ENCODE results near the gene CES5A. TPM values are rescaled to one million over a fixed set of nuclear protein-coding genes. Genes with fewer than 3 reads are reported as not detected.
"Not testable (repeated sequence)": the region's sequence is repeated elsewhere in the genome, so short reads cannot be mapped to it uniquely, and the experiment has no call there.

CES5A gene
- polyA plus RNA-seq, 1 experiment, result not detected

DNA sequence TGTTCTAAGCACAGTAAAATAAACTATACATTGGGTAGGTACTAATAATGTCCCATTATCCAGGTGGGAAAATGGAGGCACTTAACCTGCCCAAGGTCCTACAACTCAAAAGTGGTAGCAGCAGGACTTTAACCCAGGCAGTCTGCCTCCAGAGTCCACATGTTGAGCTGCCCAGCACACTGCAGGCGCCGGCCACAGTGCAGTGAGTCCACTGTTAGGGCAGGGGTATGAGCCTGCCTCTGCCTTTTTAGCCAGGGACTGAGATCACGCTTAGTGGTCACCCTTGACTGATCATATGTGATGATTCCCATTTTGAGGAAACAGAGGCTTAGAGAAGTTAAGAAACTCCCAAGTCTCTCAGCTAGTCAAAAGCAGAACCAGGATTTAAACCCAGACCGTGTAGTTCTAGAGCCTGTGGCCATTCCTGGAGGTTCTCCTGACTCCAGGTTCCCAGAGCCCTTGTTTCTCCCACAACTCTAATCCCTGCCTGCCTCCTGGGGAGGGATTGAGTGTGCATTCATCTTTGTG lies 50.6 kb downstream of the CES5A start:
- POLR2A ChIA-PET, result no interaction called here
- TF ChIP-seq, protein P1, sequence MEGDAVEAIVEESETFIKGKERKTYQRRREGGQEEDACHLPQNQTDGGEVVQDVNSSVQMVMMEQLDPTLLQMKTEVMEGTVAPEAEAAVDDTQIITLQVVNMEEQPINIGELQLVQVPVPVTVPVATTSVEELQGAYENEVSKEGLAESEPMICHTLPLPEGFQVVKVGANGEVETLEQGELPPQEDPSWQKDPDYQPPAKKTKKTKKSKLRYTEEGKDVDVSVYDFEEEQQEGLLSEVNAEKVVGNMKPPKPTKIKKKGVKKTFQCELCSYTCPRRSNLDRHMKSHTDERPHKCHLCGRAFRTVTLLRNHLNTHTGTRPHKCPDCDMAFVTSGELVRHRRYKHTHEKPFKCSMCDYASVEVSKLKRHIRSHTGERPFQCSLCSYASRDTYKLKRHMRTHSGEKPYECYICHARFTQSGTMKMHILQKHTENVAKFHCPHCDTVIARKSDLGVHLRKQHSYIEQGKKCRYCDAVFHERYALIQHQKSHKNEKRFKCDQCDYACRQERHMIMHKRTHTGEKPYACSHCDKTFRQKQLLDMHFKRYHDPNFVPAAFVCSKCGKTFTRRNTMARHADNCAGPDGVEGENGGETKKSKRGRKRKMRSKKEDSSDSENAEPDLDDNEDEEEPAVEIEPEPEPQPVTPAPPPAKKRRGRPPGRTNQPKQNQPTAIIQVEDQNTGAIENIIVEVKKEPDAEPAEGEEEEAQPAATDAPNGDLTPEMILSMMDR (IDR thresholded peaks at IDR 0.05; ENCODE audit: low read depth, low read length), result no peak
- H3K9me3 ChIP-seq (ENCODE audit: control insufficient read depth, insufficient read depth, low read length), result no peaks in the 10 kb centered on the region
- CTCF ChIA-PET, result no interaction called here
- no peaks in the 10 kb centered on the region for H3K27me3 ChIP-seq (ENCODE audit: control insufficient read depth, insufficient read depth, low read length)
- H3K27ac ChIP-seq (ENCODE audit: low read depth, low read length), result no peak overlapping the region
- no peak overlapping the region for H3K4me3 ChIP-seq (ENCODE audit: low read depth, low read length)
- no peak for DNase-seq (ENCODE audit: low read depth, low spot score)

DNA sequence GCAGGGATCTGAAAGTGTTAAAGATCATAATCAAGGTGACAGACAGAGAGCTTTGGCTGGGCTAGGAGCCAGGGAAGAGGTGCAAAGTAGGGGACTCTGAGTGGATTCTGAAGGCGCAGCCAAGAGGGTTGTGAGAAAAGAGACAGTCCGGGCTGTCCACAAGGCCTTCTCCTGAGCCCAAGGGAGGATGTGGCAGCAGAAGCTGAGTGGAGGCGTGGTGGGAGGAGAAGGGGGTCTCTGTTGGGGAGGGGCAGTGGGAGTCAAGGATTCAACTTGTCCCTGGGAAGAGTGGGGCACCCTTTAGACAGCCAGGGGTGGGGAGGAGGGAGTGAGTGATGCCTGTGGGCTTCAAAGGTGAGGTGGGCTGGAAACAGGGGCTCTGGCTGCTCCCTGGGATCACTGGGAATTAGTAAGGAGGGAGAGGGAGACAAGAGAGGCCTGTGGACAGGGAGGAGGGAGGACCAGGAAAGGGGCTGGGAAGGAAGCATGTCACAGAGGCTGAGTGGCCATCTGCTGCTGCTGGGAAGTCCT lies 52.8 kb downstream of the CES5A start:
- H3K27me3 ChIP-seq (ENCODE audit: control insufficient read depth, insufficient read depth, low read length), result no peaks in the 10 kb centered on the region
- DNase-seq (ENCODE audit: low read depth, low spot score), result no peak
- TF ChIP-seq, protein P1 (IDR thresholded peaks at IDR 0.05; ENCODE audit: low read depth, low read length), result no peak
- H3K27ac ChIP-seq (ENCODE audit: low read depth, low read length), result no peak overlapping the region
- ChIA-PET CTCF (no interaction called here), POLR2A (no interaction called here)
- H3K9me3 ChIP-seq (ENCODE audit: control insufficient read depth, insufficient read depth, low read length), result no peaks in the 10 kb centered on the region
- H3K4me3 ChIP-seq (ENCODE audit: low read depth, low read length), result no peak overlapping the region

DNA sequence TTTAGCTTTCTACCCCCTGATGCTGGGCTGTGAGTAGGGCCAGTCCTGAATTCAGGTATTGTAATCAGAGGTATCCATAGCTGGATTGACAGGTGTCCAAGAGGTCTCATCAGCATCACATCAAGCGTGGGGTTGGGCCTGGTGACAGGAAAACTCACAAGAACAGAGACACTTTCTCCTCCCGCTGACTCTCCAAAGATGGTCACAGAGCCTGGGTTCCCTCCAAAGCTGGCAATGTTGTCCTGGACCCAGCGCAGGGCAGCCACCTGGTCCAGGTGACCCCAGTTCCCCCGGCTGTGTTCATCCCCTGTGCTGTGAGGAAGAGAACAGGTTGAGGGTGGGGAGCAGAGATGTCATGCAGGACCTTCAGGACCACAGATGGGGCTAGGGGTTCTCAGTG lies 54.0 kb downstream of the CES5A start:
- H3K9me3 ChIP-seq (ENCODE audit: control insufficient read depth, insufficient read depth, low read length), result no peaks in the 10 kb centered on the region
- CTCF ChIA-PET, result no interaction called here
- no peak overlapping the region for H3K4me3 ChIP-seq (ENCODE audit: low read depth, low read length)
- POLR2A ChIA-PET, result no interaction called here
- TF ChIP-seq, protein P1 (IDR thresholded peaks at IDR 0.05; ENCODE audit: low read depth, low read length), result no peak
- DNase-seq (ENCODE audit: low read depth, low spot score), result no peak
- no peak overlapping the region for H3K27ac ChIP-seq (ENCODE audit: low read depth, low read length)
- H3K27me3 ChIP-seq (ENCODE audit: control insufficient read depth, insufficient read depth, low read length), result no peaks in the 10 kb centered on the region

DNA sequence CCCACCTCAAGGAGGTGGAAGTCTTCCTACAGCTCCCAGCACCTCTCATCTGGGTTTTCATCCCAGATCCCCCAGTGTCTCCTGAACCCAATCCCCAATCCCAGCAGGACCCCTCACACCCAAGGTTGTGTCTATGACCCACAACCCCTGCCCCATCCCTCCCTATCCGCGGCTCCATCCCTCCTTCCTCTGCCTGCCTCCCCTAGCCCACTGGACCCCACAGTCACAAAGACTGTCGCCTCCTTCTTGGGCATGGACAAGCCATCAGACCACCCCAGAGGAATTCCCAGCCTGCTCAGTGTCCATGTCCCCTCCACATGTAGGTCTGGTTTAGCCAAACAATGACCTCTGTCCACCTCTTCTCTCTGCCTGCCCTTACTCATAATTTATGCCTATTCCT lies 54.6 kb downstream of the CES5A start:
- Histone ChIP-seq H3K27ac (ENCODE audit: low read depth, low read length) (no peak overlapping the region), H3K27me3 (ENCODE audit: control insufficient read depth, insufficient read depth, low read length) (no peaks in the 10 kb centered on the region), H3K9me3 (ENCODE audit: control insufficient read depth, insufficient read depth, low read length) (no peaks in the 10 kb centered on the region), H3K4me3 (ENCODE audit: low read depth, low read length) (no peak overlapping the region)
- POLR2A ChIA-PET, result no interaction called here
- DNase-seq (ENCODE audit: low read depth, low spot score), result no peak
- TF ChIP-seq, protein P1 (IDR thresholded peaks at IDR 0.05; ENCODE audit: low read depth, low read length), result no peak
- CTCF ChIA-PET, result no interaction called here

- no peak overlapping the region for H3K27ac ChIP-seq (ENCODE audit: low read depth, low read length)
- DNase-seq (ENCODE audit: low read depth, low spot score), result no peak
- H3K9me3 ChIP-seq (ENCODE audit: control insufficient read depth, insufficient read depth, low read length), result no peaks in the 10 kb centered on the region
- H3K4me3 ChIP-seq (ENCODE audit: low read depth, low read length), result no peak overlapping the region
- H3K27me3 ChIP-seq (ENCODE audit: control insufficient read depth, insufficient read depth, low read length), result no peaks in the 10 kb centered on the region
- ChIA-PET CTCF (no interaction called here), POLR2A (no interaction called here)
- TF ChIP-seq, protein P1 (IDR thresholded peaks at IDR 0.05; ENCODE audit: low read depth, low read length), result no peak
Observed at GRCh38 chr16:55817236-55817912, 57.8 kb downstream of the CES5A start.

DNA sequence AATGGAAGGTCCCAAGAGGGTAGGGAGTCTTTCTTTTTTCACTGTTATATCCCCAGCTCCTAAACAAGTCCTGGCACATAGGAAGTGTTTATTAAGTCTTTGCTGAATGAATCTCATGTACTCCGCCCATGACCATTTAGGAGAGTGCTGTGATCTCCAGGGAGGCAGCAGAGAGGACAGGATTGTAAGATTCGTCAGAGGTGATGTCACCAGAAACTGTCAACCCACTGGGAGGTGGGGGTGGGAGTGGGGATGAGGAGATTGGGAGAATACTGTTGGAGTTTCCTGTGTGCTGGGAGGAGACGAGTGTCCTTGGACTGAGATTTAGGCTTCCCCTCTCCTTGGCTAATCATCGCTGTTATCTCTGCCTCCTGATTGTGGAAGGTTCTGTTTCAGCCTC lies 59.0 kb downstream of the CES5A start:
- CTCF ChIA-PET; H3K27me3 ChIP-seq (ENCODE audit: control insufficient read depth, insufficient read depth, low read length); H3K9me3 ChIP-seq (ENCODE audit: control insufficient read depth, insufficient read depth, low read length); DNase-seq (ENCODE audit: low read depth, low spot score); H3K4me3 ChIP-seq (ENCODE audit: low read depth, low read length); H3K27ac ChIP-seq (ENCODE audit: low read depth, low read length); POLR2A ChIA-PET: not testable (repeated sequence)

Data from AG04450 (cell line).